Panc1 (cell line): ENCODE data around the gene RAD50. TPM values are rescaled to one million over a fixed set of nuclear protein-coding genes. Genes with fewer than 3 reads are reported as not detected.
"Not testable (repeated sequence)": the region's sequence is repeated elsewhere in the genome, so short reads cannot be mapped to it uniquely, and the experiment has no call there.

Experiments
- ATAC-seq: fragments of 200-7000 bp; cut with Tn5 transposase; 2 replicates; pipeline ENCODE4 v1.9.1; 2020; ENCODE audit warnings: mild to moderate bottlenecking, moderate library complexity
- BruUV-seq: library from RNA; stranded (reverse); fragments of 400-500 nt; replicated peaks from 2 replicates; lab custom pipeline; 2021; lab: Mats Ljungman, UMichigan
- CTCF ChIA-PET: fragments of 300-600 bp; sonication (Branson Sonifier 250); formaldehyde crosslinking; loops from one replicate; lab custom pipeline; 2022; ENCODE audit warnings: antibody characterized with exemption; lab: Charles Lee
- POLR2A ChIA-PET: fragments of 300-600 bp; sonication (Branson Sonifier 250); formaldehyde crosslinking; loops from one replicate; lab custom pipeline; 2022; ENCODE audit warnings: antibody characterized with exemption; lab: Charles Lee
- DNase-seq: peaks from one replicate; pipeline ENCODE4 v3.0.0-alpha.2; 2010; ENCODE audit warnings: low read depth, low spot score
- H3K27ac ChIP-seq: 2 replicates; pipeline ENCODE4 v1.5.1; 2011; ENCODE audit warnings: mild to moderate bottlenecking, low read length, inconsistent platforms
- H3K27me3 ChIP-seq: fragments of 200-500 bp; sonication (Bioruptor generic); 2 replicates; pipeline ENCODE4 v1.6.0; 2014; ENCODE audit warnings: low read length, inconsistent platforms; ENCODE audit not compliant: control insufficient read depth, insufficient read depth
- H3K36me3 ChIP-seq: fragments of 200-500 bp; sonication (Bioruptor generic); 2 replicates; pipeline ENCODE4 v1.5.1; 2014; ENCODE audit warnings: inconsistent platforms, mild to moderate bottlenecking, low read length, moderate library complexity; ENCODE audit not compliant: control insufficient read depth, insufficient read depth
- H3K4me1 ChIP-seq: 2 replicates; pipeline ENCODE4 v1.5.1; 2011; ENCODE audit warnings: inconsistent platforms, mild to moderate bottlenecking, low read length, moderate library complexity; ENCODE audit not compliant: control insufficient read depth, insufficient read depth
- H3K4me3 ChIP-seq, 2 experiments: 2 replicates each; pipeline ENCODE4 v1.5.1; 2011 to 2012; ENCODE audit warnings: low read depth in 2 of 2, low read length in 2 of 2, mild to moderate bottlenecking in 2 of 2, inconsistent platforms in 1 of 2, moderate library complexity in 1 of 2
- H3K9me3 ChIP-seq: fragments of 200-500 bp; sonication (Bioruptor generic); 2 replicates; pipeline ENCODE4 v1.5.1; 2014; ENCODE audit warnings: low read depth, mild to moderate bottlenecking, inconsistent platforms, low read length, moderate library complexity; ENCODE audit not compliant: control insufficient read depth, insufficient read depth
- POLR2AphosphoS5 ChIP-seq: IDR thresholded peaks from 2 replicates; pipeline ENCODE4 v1.6.1; 2012; ENCODE audit warnings: mild to moderate bottlenecking, low read depth, low read length, moderate library complexity
- SIN3A ChIP-seq: IDR thresholded peaks from 2 replicates; pipeline ENCODE4 v1.6.1; 2012; ENCODE audit warnings: low read depth, mild to moderate bottlenecking, low read length, moderate library complexity, borderline replicate concordance; ENCODE audit not compliant: insufficient read depth
- TCF7L2 ChIP-seq: IDR thresholded peaks from 2 replicates; pipeline ENCODE4 v1.6.1; 2011; ENCODE audit warnings: mild to moderate bottlenecking, low read depth, low read length, inconsistent platforms
- in situ Hi-C: cut with HindIII; loops from 2 replicates; pipeline ENCODE4 v1.10.0; 2016; ENCODE audit warnings: low sequenced_read_pairs, low pct_unique_long_range_greater_than_20kb
- intact Hi-C: fragments of 100-400 bp; cut with micrococcal nuclease; formaldehyde crosslinking; loops from one replicate; pipeline ENCODE4 v1.10.0; 2022; ENCODE audit not compliant: unreplicated experiment
- total RNA-seq: library from RNA; stranded (reverse); gene quantifications from one replicate; pipeline ENCODE4 v1.2.1, GENCODE V29; 2021; ENCODE audit not compliant: unreplicated experiment
- TF ChIP-seq, protein P1 (sequence below), 2 experiments: IDR thresholded peaks; 2 replicates each; pipeline ENCODE4 v1.6.1; 2011 to 2012; ENCODE audit warnings: low read depth in 2 of 2, control low read depth in 1 of 2, low read length in 1 of 2, mild to moderate bottlenecking in 1 of 2, moderate library complexity in 1 of 2; ENCODE audit not compliant: insufficient read depth in 1 of 2
- TF ChIP-seq, protein P2 (sequence below): fragments of 450-650 bp; IDR thresholded peaks from 2 replicates; pipeline ENCODE4 v1.5.1; 2017; ENCODE audit warnings: mild to moderate bottlenecking

RAD50 gene
- total RNA-seq, 1 experiment from 2014 or later = 77.6 TPM

DNA sequence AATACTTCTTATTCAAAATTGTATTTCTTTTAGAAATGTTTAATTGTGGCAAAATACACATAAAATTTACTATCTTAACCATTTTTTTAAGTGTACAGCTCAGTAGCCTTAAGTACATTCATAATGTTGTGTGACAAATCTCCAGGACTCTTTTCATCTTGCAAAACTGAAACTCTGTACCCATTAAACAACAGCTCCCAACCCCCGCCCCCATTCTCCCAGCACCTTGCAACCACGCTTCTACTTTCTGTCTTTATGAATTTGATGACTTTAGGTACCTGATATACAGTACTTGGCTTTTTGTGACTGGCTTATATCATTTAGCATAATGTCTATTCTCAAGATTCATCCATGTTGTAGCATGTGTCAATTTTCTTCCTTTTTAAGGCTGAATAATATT is 10.7 kb upstream of the RAD50 start:
- ChIA-PET POLR2A (no interaction called here), CTCF (interaction anchor here (1.1 kb wide), 1 partner anchor 19 kb away, joined by 3 read pairs; no protein-coding TSS in a partner anchor)
- Histone ChIP-seq H3K27me3 (peaks cover 3% of the 10 kb centered on the region; the same call in 1 of the 2 replicates), H3K36me3 (no peaks in the 10 kb centered on the region), H3K4me1 (no peaks in the 10 kb centered on the region), H3K9me3 (no peaks in the 10 kb centered on the region), H3K27ac (no peak overlapping the region), H3K4me3 (no peak overlapping the region)
- in situ Hi-C loops = no loop called here
- ATAC-seq (no peak), DNase-seq (no peak)
- intact Hi-C loops = no loop called here
- TF ChIP-seq, protein P1, sequence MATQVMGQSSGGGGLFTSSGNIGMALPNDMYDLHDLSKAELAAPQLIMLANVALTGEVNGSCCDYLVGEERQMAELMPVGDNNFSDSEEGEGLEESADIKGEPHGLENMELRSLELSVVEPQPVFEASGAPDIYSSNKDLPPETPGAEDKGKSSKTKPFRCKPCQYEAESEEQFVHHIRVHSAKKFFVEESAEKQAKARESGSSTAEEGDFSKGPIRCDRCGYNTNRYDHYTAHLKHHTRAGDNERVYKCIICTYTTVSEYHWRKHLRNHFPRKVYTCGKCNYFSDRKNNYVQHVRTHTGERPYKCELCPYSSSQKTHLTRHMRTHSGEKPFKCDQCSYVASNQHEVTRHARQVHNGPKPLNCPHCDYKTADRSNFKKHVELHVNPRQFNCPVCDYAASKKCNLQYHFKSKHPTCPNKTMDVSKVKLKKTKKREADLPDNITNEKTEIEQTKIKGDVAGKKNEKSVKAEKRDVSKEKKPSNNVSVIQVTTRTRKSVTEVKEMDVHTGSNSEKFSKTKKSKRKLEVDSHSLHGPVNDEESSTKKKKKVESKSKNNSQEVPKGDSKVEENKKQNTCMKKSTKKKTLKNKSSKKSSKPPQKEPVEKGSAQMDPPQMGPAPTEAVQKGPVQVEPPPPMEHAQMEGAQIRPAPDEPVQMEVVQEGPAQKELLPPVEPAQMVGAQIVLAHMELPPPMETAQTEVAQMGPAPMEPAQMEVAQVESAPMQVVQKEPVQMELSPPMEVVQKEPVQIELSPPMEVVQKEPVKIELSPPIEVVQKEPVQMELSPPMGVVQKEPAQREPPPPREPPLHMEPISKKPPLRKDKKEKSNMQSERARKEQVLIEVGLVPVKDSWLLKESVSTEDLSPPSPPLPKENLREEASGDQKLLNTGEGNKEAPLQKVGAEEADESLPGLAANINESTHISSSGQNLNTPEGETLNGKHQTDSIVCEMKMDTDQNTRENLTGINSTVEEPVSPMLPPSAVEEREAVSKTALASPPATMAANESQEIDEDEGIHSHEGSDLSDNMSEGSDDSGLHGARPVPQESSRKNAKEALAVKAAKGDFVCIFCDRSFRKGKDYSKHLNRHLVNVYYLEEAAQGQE (IDR thresholded peaks at IDR 0.05; ENCODE audit: insufficient read depth in 1 of 2, low read depth in 2 of 2, low read length in 1 of 2) = no peak
- no peak for TF ChIP-seq POLR2AphosphoS5
- TF ChIP-seq TCF7L2 = no peak
- TF ChIP-seq SIN3A = no peak
- TF ChIP-seq, protein P2, sequence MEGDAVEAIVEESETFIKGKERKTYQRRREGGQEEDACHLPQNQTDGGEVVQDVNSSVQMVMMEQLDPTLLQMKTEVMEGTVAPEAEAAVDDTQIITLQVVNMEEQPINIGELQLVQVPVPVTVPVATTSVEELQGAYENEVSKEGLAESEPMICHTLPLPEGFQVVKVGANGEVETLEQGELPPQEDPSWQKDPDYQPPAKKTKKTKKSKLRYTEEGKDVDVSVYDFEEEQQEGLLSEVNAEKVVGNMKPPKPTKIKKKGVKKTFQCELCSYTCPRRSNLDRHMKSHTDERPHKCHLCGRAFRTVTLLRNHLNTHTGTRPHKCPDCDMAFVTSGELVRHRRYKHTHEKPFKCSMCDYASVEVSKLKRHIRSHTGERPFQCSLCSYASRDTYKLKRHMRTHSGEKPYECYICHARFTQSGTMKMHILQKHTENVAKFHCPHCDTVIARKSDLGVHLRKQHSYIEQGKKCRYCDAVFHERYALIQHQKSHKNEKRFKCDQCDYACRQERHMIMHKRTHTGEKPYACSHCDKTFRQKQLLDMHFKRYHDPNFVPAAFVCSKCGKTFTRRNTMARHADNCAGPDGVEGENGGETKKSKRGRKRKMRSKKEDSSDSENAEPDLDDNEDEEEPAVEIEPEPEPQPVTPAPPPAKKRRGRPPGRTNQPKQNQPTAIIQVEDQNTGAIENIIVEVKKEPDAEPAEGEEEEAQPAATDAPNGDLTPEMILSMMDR = no peak
- no TSS peak for BruUV-seq

DNA sequence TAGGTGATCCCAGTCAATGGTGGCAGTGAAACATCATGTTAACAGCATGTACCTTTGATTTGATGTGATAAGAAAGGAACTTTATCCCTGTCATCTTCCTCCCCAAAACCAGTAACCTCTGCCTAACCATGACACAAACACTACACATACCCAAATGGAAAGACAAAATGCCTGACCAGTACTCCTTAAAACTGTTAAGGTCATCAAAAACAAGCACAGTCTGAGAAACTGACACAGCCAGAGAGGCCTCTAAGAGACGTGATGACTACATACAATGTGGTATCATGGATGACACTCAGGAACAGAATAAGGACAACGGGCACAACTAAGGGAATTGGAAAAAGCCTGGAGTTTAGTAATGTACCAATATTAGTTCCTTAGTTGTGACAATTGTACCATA is 9.5 kb upstream of the RAD50 start:
- ATAC-seq = no peak

DNA sequence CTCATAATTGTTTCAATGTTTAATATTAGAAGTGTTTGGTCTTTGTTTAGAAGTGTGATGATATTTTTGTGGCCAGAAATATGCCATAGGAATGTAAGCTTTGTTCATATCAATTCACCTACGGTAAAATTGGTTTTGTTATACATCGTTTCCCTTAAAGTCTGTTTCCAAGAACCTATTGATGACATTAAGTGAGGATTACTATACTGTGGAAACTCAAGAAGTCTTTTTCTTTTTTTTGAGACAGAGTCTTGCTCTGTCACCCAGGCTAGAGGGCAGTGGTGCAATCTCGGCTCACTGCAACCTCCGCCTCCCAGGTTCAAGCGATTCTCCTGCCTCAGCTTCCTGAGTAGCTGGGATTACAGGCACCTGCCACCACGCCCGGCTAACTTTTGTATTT is 7.9 kb upstream of the RAD50 start:
- CTCF ChIA-PET, ATAC-seq, intact Hi-C loops, H3K27me3 ChIP-seq, in situ Hi-C loops, POLR2A ChIA-PET, H3K36me3 ChIP-seq, H3K4me3 ChIP-seq, H3K9me3 ChIP-seq, DNase-seq, BruUV-seq, H3K27ac ChIP-seq, H3K4me1 ChIP-seq: not testable (repeated sequence)

More for the DNA sequence above, 9.5 kb upstream of the RAD50 start:
- Histone ChIP-seq H3K9me3 (no peaks in the 10 kb centered on the region), H3K36me3 (no peaks in the 10 kb centered on the region), H3K27ac (no peak overlapping the region), H3K4me1 (no peaks in the 10 kb centered on the region), H3K4me3 (no peak overlapping the region), H3K27me3 (peaks cover 3% of the 10 kb centered on the region; the same call in 1 of the 2 replicates)
- BruUV-seq = no TSS peak
- ChIA-PET CTCF (no interaction called here), POLR2A (no interaction called here)
- in situ Hi-C loops (no loop called here), intact Hi-C loops (no loop called here)
- TF ChIP-seq TCF7L2 = no peak
- no peak for TF ChIP-seq POLR2AphosphoS5
- TF ChIP-seq SIN3A = no peak
- TF ChIP-seq, protein P1 (IDR thresholded peaks at IDR 0.05; ENCODE audit: insufficient read depth in 1 of 2, low read depth in 2 of 2, low read length in 1 of 2) = no peak
- TF ChIP-seq, protein P2 = no peak
- DNase-seq = no peak
